Adipose tissue (tissue), 3 donors: ENCODE measurements around the gene TP53I11. TPM values are rescaled to one million over a fixed set of nuclear protein-coding genes. Genes with fewer than 3 reads are reported as not detected.

Experiments
- H3K27ac ChIP-seq: one replicate; pipeline ENCODE4 v1.5.1; 2013; ENCODE audit warnings: low read depth, low read length
- WGBS, 3 donors: extraction: QIAGEN DNeasy Blood & Tissue Kit; methylation state at CpG; one replicate each; pipeline ENCODE4 v1.1.7; 2013; 5-methylcytosine and 5-hydroxymethylcytosine counted together
- polyA plus RNA-seq, 3 donors: library from polyadenylated mRNA; stranded (reverse); fragments of 200-250 nt; gene quantifications; one replicate each; pipeline ENCODE4 v1.2.3, GENCODE V29; 2013
- donor health status: healthy with polysubstance abuse.
- donor health status: Bipolar disorder and iron deficiency.
- donor health status: healthy.

TP53I11 gene
- polyA plus RNA-seq, 3 donors: 39.4 to 75.9 (median 51.9) TPM

DNA sequence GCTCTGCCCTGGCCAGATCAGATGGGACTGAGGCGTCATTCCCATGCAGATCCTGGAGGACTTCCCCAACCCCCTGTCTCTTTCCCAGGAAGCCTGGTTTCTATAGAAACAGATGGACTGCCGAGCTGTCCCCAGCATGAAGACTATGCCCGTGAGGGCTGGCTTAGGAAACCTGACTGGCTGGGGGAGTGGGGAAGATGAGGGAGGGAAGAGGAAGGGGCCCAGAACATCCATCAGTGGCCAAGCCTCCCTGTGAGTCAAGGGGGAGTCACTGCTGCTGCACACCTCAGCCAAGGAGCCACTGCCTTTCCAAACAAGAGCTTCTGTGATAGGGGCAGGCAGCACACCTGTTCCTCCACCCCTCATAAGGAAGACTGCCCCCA lies 5.8 kb downstream of the TP53I11 start:
- WGBS, 3 donors: 32 to 46% (median 43%) methylated on average over 3 of the region's 3 CpGs

DNA sequence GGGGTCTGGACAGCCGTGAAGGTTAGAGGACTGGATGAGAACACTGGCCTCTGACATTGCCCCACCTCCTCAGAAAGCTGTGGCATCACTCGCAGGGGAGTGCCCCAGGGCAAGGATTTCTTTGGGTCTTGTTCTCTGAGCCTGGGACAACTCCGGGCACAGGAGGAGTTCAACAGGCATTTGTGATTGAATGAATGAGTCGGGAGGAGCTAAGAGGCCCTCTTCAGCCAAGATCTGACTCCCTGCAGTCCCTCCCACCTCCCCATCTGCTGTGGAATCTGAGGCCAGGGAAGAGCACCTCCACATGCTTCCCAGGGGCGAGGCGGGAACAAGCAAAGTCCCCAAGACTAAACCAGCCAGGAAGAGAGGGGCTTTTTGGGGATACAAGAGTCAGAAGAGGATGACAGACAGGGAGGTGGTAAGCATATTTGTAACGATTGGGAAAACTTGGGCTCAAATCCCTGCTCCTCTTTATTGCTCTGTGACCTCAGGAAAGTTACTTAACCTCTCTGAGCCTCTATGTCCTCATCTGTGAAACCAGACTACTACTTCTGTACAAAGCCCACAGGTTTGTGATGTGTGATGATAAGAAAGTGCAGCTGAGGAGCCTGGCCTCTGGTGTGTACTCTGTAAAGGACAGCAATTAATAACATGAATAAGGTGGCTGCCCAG lies 6.4 kb downstream of the TP53I11 start:
- WGBS, 3 donors: 75 to 81% (median 76%) methylated on average over 7 of the region's 7 CpGs

More for the DNA sequence above, 5.8 kb downstream of the TP53I11 start:
- no peak overlapping the region for H3K27ac ChIP-seq

DNA sequence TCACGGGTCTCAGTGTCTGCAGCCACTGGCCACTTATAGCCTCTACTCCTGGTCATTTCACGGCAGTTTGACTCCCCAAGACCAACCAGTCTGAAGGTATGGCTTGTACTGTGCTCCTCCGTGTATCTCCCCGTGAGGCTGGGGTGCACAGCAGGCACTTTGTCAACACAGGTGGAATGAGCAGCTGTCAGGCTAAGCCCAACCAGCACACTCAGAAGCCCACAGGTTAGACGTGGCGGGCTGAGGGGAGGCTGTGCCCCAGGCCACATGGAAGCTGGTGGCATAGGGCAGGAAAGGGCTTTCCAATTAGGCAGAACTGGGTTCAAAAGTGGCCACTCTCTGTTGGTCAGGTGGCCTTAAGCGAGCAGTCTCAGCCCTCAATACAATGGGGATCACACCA lies 7.0 kb downstream of the TP53I11 start:
- WGBS, 3 donors: 55 to 81% (median 81%) methylated on average over 7 of the region's 7 CpGs
- no peak overlapping the region for H3K27ac ChIP-seq

More for the DNA sequence above, 6.4 kb downstream of the TP53I11 start:
- H3K27ac ChIP-seq: no peak overlapping the region

GRCh38 chr11:44943118-44943517 lies 7.6 kb downstream of the TP53I11 start:
- H3K27ac ChIP-seq: no peak overlapping the region

DNA sequence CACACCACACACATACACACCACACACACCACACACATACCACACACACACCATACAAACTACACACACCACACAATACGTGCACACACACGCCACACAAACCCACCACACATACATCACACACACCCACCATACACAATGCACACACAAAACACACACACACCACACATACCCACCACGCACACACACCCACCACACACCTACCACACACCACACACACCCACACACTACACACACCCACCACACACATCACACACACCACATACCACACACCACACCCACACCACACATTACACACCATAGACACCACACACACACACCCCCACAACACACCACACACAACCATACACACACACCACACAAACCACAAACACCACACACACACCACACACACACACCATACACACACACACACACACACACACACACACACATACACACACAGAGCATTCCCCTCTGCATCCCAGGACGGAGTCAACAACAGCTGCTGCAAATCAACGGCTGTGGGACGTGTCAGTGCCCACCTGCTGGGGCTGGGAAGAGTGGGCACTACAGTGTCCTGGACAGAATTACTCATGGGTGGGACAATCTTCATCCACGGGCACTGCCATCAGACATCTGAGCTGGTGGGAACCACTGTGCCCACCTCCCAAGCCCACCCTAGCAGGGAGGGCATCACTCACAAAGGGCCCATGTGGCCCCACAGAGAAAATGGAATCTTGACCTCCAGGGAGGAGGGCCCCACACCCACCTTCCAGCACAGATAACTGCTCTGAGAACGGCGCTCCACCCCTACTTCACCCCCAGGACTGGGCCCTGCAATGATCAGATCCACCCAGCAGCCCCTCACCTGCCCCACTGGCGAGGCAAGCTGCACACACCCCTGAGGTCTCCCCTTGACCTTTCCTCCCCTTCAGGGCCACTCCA lies 8.4 kb downstream of the TP53I11 start:
- no peak overlapping the region for H3K27ac ChIP-seq
- 93 to 97% (median 95%) methylated on average over 10 of the region's 10 CpGs for WGBS, 3 donors

More at GRCh38 chr11:44943118-44943517, 7.6 kb downstream of the TP53I11 start:
- 45 to 56% (median 54%) methylated on average over 7 of the region's 7 CpGs for WGBS, 3 donors

GRCh38 chr11:44941259-44942021 lies 9.2 kb downstream of the TP53I11 start:
- H3K27ac ChIP-seq: no peak overlapping the region
- WGBS, 3 donors: 64 to 70% (median 69%) methylated on average over 12 of the region's 12 CpGs

DNA sequence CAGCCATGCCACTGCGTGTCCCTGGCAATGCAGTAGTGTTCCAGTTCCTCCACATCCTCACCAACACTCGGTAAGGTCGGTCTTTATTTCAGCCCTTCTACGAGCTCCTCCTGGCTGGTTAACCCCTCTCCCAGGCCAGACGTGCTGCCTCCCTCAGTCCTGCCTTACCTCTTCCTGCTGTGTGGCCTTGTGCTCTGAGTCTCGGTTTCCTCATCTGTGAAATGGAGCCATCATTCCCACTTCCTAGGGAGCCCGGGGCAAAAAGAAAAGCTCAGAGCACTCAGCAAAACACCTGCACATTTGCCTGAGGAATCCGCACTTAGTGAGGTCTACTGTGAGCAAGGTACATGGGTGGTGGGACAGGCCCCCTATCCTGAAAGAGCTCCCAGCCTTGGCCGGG lies 9.8 kb downstream of the TP53I11 start:
- H3K27ac ChIP-seq: no peak overlapping the region
- WGBS, 3 donors: 72 to 85% (median 77%) methylated on average over 9 of the region's 9 CpGs

GRCh38 chr11:44940404-44940803 lies 10.3 kb downstream of the TP53I11 start:
- 53 to 61% (median 55%) methylated on average over 7 of the region's 7 CpGs for WGBS, 3 donors
- H3K27ac ChIP-seq: peak overlapping the region; percentile 25

- WGBS, 3 donors: 42 to 81% (median 60%) methylated on average over 19 to 22 of the region's 22 CpGs
- H3K27ac ChIP-seq: peak overlapping the region; percentile 25
Measured at GRCh38 chr11:44939673-44940395, 10.8 kb downstream of the TP53I11 start.

DNA sequence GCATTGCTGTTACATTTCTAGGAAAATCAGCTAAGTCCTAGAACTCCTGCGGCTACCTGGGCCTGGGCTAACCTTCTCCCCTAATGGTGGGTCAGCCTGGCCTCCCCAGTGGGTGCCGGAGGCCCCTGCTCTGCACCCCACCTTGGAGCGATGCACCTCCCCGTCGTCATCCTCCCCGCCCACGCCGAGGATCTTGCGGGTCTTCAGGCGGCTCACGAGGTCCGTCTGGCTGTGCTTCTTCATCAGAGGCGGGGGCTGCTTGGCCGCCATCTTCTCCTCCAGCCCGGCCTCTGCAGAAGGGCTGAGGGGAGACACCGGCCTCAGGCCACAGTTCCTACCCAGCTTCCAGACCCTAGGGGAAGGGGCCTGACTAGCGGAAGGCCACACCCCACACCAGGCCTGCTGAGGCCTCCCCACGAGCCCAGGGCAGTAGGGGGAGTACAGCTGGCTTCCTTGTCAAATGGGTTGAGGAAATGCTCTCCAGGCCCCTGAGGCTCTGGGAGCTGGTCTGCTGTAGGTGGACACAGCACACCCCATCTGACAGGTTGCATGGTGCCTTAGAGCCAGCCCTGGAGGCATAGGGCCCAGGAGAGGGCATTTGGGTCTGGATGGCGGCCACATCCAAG lies 12.5 kb downstream of the TP53I11 start:
- H3K27ac ChIP-seq: no peak overlapping the region
- WGBS, 3 donors: 76 to 90% (median 87%) methylated on average over 19 of the region's 19 CpGs

DNA sequence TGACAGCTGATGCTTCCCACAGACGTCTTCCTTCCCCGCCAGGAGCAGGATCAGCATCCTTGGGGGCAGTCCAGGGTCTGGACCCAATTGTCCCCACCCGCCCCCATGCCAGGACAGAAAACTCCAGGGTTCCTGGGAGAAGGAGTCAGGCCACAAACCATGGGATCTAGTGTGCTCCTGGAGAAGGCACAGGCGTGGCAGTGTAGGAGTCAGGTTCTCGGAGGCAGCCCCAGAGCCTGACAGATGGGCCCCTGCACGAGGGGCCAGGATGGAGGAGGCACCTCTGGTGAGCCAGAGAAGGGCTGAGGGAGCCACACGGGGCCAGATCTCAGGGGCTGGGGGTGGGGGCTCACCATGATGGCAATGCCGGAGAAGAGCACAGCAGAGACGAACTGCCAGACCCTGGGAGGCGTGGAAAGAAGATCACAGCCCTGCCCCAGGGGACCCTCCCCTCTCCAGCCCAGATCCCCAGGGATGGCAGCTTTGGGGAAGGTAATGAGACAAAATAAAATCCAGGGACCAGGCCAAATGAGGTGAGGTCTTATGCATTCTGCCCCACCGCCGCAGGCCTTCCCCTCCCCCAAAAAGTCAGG lies 13.6 kb downstream of the TP53I11 start:
- 81 to 82% (median 82%) methylated on average over 12 of the region's 12 CpGs for WGBS, 3 donors
- no peak overlapping the region for H3K27ac ChIP-seq

DNA sequence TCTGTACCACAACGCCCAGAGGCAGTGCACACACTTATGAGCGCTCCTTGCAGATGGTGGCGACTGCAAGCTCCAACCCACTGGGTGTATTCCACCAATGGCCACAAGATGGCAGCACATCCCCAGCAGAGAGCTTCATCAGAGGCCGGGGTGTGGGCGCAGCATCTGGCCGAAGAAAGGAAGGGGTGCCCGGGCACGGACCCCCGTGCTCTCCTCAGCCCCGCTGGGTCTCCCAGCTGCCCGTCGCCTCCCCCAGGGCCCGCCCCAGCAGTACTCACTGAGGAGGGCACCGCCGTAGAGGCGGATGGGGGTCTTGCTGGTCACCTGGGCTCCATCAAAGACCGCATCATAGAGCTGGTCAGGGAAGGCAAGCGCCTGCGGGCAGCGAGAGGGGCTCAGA lies 14.2 kb downstream of the TP53I11 start:
- no peak overlapping the region for H3K27ac ChIP-seq
- WGBS, 3 donors: 28 to 37% (median 31%) methylated on average over 15 to 20 of the region's 20 CpGs

DNA sequence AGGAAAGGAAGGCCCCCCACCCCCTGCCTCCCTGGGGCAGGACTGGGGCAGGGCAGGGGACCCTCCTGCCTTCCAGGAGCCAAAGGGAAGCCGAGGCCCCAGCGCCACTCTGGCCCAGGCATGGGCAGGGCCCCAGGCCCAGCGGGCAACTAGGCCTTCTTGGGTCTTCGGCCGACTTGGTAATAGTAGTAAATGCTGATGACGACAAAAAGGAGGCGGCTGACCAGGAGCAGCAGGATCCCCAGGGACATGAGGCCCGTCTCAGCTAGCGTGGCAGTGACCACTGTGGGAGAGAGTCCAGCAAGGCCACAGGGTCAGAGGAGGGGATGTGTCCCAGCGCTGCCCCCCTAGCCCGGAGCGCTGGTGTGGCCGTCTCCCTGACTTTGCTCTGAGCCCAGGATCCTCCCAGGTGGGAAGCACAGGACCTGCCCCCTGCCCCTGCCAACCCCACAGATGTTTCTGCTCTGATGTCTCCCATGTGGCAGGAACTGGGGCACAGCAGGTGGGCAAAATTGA lies 15.9 kb downstream of the TP53I11 start:
- WGBS, 3 donors: 81 to 90% (median 85%) methylated on average over 12 to 13 of the region's 13 CpGs
- no peak overlapping the region for H3K27ac ChIP-seq

DNA sequence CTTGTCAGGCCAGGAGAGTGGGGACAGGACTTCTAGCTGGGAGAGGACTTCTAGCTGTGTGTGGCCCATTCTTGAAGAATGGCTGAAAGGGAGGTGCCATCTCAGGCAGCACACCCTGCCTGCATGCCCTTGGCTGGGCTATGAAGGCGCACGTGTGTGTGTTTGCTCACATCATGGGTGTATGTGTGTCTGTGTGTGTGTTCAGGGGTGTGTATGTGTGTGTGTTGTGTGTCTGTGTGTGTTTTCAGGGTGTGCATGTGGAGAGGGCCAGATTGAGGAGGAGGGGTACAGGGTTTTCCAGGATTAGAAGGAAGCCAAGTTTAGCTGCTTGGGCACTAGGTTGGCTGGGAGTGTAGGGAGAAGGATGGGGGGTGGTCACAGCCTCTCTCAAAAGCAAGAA lies 16.6 kb downstream of the TP53I11 start:
- H3K27ac ChIP-seq: no peak overlapping the region
- WGBS, 3 donors: 92 to 96% (median 93%) methylated on average over 2 of the region's 2 CpGs

GRCh38 chr11:44931466-44931865 lies 19.2 kb downstream of the TP53I11 start:
- H3K27ac ChIP-seq: no peak overlapping the region
- WGBS, 3 donors: 84 to 90% (median 90%) methylated on average over 3 of the region's 3 CpGs

GRCh38 chr11:44930588-44931302 lies 19.9 kb downstream of the TP53I11 start:
- WGBS, 3 donors: 66 to 80% (median 69%) methylated on average over 13 of the region's 13 CpGs
- no peak overlapping the region for H3K27ac ChIP-seq

DNA sequence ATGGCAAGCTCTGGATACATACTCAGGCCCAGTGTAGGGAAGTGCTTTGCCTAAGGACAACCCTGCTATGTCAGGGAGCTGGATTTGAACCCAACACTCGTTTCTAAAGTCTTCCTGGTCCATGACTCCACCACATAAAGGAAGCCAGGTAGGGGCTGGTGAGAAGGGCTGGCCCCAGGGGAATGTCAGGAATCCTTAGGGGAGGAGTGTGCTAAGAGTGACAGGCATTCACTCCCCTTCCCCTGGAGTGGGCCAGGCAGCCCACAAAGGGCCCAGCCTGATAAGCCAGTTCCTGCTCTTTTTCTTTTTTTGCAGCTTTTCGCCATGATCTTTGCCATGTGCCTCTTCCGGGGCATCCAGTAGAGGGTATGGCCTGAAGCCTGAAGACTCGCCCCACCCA lies 21.9 kb downstream of the TP53I11 start:
- no peak overlapping the region for H3K27ac ChIP-seq
- 62 to 75% (median 65%) methylated on average over 4 of the region's 4 CpGs for WGBS, 3 donors
